HG02938 (cell line): ENCODE measurements around the gene FAM72B.
"Not testable (repeated sequence)": the region's sequence is repeated elsewhere in the genome, so short reads cannot be mapped to it uniquely, and the experiment has no call there.

Source experiments
- ATAC-seq: cut with Tn5 transposase; IDR thresholded peaks from one replicate; pipeline ENCODE4 v1.9.1; 2021; ENCODE audit warnings: mild to moderate bottlenecking, moderate library complexity; ENCODE audit not compliant: unreplicated experiment

The FAM72B gene

GRCh38 chr1:121200985-121201981 lies 17.1 kb upstream of the FAM72B start:
- ATAC-seq = not testable (repeated sequence)

DNA sequence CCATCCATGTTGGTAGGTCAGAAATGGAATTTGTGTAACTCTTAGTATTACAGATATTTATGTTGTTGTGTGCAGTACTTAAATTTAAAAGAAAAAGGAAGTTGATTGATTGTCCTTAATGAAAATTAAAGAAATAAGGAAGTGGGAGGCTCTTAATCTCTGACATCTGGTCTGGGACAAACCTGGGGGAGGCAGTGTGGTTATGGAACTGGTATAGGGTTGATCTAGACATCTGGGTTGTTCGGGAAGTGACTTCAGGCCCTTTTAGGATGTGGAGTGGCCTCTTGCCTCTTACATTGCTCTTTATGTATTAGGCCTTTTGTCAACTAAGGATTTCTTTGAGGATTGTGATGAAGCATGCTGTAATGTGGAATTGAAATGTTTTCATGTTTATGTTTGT lies 16.1 kb upstream of the FAM72B start:
- ATAC-seq = not testable (repeated sequence)

GRCh38 chr1:121199763-121200162 lies 15.6 kb upstream of the FAM72B start:
- ATAC-seq = not testable (repeated sequence)

- ATAC-seq = not testable (repeated sequence)
Observed at GRCh38 chr1:121197095-121197882, 13.1 kb upstream of the FAM72B start.

DNA sequence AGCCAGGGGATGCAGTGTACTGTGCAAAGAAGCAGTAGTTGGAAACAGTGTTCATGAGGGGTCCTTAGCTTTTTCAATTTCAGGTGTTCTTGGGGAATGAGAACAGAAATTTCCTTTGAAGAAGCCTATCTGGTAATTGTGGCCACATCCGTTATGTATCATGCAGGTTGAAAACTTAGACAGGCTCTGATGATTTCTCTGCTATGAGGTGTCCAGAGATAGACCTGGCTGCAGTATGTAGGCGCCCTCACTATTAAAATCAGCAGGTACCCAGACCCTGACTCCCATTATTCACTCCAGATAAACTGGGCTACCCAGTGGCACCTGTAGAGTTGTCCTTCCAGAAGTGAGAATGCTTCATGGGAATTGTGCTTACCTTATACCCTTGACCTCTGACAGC lies 8.4 kb upstream of the FAM72B start:
- not testable (repeated sequence) for ATAC-seq

- ATAC-seq = not testable (repeated sequence)
Observed at GRCh38 chr1:121187914-121188313, 3.8 kb upstream of the FAM72B start.

DNA sequence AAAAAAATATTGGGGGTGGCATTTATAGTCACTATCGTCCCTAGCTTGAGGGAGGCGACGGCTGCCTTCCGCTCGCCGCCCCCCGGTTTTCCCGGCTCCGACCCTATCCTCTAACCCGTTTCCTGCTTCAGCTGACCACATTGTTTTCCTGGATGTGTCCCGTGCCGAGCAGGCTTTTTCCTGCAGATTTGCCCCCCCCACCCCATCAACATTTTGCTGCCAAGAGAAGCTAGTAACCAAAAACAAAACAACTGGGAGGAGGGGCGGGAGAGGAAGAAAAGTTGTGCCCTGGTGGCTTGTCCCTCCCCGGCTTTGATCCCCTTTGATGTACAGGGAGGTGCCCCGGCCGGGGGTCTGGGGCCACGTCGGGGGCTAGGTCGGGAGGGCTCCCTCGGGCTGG lies 2.1 kb upstream of the FAM72B start:
- not testable (repeated sequence) for ATAC-seq

DNA sequence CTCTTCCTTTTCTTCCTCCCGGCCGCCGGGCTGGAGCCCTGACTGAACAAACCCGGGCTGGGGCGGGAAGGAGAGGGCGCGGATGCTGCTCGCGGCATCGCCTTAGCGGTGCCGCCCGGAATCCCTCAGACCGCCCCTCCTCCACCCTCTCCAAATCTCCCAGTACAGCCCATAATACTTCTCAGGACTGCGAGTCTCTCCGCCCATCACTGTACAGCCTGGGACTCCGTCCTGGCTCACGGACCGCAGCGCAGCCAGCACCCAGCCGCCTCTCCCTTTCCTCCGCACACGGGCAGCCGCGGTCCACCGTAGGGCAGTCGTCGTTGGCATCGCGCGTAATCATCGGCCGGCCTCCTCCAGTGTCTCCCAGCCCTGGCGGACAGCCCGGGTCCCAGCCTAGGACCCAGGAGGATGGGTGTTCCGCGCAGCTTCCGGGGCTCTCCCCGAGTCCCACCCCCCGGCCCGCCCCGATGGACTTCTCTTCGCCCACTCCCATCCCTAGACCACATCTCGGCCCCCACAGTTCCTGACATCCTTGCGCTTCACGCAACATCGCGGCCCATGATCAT lies 1.1 kb upstream of the FAM72B start:
- peak; percentile 1 for ATAC-seq

- not testable (repeated sequence) for ATAC-seq
Observed at GRCh38 chr1:121183867-121184266, 273 bp downstream of the FAM72B start.

DNA sequence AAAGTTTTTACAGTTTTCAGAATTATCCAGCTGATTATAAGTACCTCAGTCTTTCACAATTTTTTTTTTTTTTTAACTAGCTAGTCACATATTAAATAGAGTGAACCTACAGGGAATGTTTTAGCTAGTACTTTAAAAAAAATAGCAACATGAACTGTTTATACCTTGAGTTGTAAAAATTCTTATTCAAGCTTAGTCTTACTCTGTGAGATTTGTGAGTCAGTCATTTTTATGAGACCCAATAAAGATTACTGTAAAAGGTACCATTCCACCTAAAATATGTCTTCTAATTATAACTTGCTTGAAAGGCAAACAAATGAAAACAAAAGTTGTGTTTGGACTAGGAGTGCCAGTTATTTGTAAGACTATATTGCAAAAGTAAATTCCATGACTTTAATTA lies 5.9 kb downstream of the FAM72B start:
- not testable (repeated sequence) for ATAC-seq

DNA sequence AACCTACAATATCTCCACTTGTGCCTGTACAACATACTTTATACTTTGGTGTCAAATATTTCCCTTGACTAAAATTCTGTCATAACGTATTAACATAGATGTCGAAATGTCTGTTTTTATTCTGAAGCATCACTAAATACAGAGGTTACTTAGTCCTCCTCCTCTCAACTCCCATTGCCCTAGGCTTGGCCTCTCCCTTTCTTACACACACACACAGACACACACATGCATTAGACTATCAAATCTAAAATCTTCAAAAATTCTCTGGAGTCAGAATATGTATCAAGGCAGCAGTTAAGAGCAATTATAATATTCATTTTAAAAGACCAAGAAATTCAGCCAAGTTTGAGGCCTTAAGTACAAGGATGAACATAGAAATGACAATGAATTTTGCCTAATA lies 7.5 kb downstream of the FAM72B start:
- ATAC-seq = not testable (repeated sequence)

DNA sequence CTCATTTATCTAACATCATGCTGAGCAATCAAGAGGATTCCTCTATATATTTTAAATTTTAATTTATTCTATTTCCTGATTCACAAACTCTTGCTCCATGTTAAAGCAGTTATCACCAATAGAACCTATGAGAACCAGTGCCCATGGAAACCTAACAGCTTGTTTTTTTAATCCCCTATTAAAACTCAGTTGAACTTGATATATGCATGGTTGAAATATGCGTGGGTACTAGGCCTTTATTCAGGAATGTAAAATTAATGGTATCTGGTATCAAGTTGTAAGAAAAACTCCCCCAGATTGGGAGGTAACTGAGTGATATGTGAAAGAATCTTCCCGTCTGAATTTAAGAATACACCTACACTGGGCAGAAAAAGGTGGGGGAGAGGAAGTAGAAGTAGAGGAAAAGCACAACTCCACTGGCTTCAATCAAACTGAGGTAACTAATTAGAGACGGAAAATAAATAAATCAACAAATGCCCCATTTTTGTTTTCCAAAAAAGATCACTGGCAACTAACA lies 15.9 kb downstream of the FAM72B start:
- ATAC-seq = not testable (repeated sequence)

GRCh38 chr1:121167225-121167738 lies 16.9 kb downstream of the FAM72B start:
- not testable (repeated sequence) for ATAC-seq

DNA sequence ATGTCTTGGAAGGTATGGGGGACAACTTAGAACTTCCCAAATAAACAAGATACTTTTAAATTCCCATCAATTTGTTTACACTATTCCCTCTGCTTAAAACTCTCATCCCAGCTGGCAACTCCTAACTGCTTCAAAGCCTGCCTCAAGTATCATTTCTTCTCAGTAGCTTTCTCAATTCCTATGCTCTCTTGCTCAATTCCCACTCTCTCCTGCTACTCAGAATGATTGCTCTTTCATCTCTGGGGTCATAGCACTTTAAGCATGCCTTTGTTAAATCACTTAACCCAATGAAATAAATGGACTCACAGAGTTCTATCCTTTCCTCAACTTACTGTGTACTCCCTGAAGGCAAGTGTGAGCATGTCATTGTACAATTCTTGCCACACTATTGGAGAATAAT lies 18.8 kb downstream of the FAM72B start:
- ATAC-seq = not testable (repeated sequence)

GRCh38 chr1:121163850-121164757 lies 20.0 kb downstream of the FAM72B start:
- not testable (repeated sequence) for ATAC-seq

- not testable (repeated sequence) for ATAC-seq
Observed at GRCh38 chr1:121161199-121161901, 22.8 kb downstream of the FAM72B start.

DNA sequence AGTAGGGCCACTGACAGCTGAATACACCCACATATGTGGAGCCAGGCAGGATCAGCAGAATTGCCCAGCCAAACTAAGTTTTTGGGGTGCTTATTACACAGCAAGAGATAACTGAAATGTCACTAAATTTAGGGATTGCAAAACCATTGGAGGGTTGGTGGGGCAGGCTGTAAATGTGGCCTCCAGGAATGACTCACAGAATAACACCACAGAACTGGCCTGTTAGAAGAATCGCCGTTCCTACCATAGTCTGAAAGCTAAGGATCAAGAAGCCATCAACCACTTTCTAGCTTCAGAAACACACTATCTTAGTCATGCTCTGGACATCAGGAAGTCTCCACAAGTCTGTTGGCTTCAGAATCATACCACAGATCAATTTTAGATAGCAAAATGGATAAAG lies 24.0 kb downstream of the FAM72B start:
- not testable (repeated sequence) for ATAC-seq

GRCh38 chr1:121157609-121158008 lies 26.5 kb downstream of the FAM72B start:
- ATAC-seq = not testable (repeated sequence)
